Activated naive CD8-positive, alpha-beta T cell (primary cell): ENCODE results near the gene TULP4.

Source experiments
- H3K27ac Mint-ChIP-seq: one replicate; pipeline ENCODE4 v1.8.0; 2021; ENCODE audit warnings: mixed read lengths
- H3K27me3 Mint-ChIP-seq: one replicate; pipeline ENCODE4 v1.8.0; 2021; ENCODE audit warnings: mixed read lengths
- H3K36me3 Mint-ChIP-seq: one replicate; pipeline ENCODE4 v1.8.0; 2021; ENCODE audit warnings: mixed read lengths
- H3K4me1 Mint-ChIP-seq: one replicate; pipeline ENCODE4 v1.8.0; 2021; ENCODE audit warnings: low read depth, mixed read lengths
- H3K4me3 Mint-ChIP-seq: one replicate; pipeline ENCODE4 v1.8.0; 2021; ENCODE audit warnings: mild to moderate bottlenecking, mixed read lengths
- H3K9me3 Mint-ChIP-seq: one replicate; pipeline ENCODE4 v1.8.0; 2021; ENCODE audit warnings: low read depth, mixed read lengths

The TULP4 gene

GRCh38 chr6:158415666-158416065 is 103.4 kb downstream of the TULP4 start:
- Mint-ChIP-seq H3K9me3 (peaks cover 5% of the 10 kb centered on the region), H3K4me1 (no peaks in the 10 kb centered on the region), H3K27me3 (no peaks in the 10 kb centered on the region), H3K36me3 (peaks cover 26% of the 10 kb centered on the region), H3K4me3 (no peak overlapping the region), H3K27ac (no peak overlapping the region)

- no peaks in the 10 kb centered on the region for H3K4me1 Mint-ChIP-seq
- peaks cover 28% of the 10 kb centered on the region for H3K36me3 Mint-ChIP-seq
- H3K9me3 Mint-ChIP-seq, result peaks cover 5% of the 10 kb centered on the region
- no peaks in the 10 kb centered on the region for H3K27me3 Mint-ChIP-seq
- no peak overlapping the region for H3K27ac Mint-ChIP-seq
- H3K4me3 Mint-ChIP-seq, result no peak overlapping the region
Observed at GRCh38 chr6:158416883-158417759, 104.9 kb downstream of the TULP4 start.

DNA sequence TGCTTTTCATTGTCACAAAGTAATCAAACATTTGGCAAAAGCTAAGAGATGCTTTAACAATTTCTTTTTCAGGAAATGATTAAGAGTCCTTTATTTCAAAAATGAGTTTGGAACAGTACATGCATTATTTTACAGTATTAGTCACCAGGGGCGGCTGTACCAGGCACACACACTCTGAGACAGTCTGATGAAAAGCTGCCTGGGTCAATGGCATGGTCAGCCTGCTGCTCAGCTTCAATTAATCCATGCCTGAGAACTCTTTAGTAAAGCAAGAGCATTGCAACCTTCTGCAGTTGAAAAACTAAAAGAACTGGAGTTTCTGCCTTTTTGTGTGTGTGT is 105.5 kb downstream of the TULP4 start:
- Mint-ChIP-seq H3K4me1 (no peaks in the 10 kb centered on the region), H3K9me3 (peaks cover 5% of the 10 kb centered on the region), H3K27me3 (no peaks in the 10 kb centered on the region), H3K36me3 (peaks cover 28% of the 10 kb centered on the region), H3K27ac (no peak overlapping the region), H3K4me3 (no peak overlapping the region)

DNA sequence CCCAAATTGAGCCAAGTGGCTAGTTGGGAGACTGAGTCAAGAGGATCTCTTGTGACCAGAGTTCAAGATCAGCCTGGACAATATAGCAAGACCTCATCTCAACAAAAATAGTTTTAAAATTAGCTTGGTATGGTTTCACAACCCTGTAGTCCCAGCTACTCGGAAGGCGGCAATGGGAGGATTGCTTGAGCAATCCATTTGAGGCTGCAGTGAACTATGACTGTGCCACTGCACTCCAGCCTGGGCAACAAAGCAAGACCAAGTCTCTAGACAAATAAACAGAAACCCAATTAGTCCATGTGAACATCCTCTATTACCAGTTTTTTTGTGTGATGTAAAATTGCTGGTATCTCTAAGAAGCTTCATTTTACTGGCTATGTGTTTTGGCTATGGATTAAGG is 106.2 kb downstream of the TULP4 start:
- no peak overlapping the region for H3K27ac Mint-ChIP-seq
- H3K9me3 Mint-ChIP-seq, result peaks cover 5% of the 10 kb centered on the region
- peaks cover 26% of the 10 kb centered on the region for H3K36me3 Mint-ChIP-seq
- no peak overlapping the region for H3K4me3 Mint-ChIP-seq
- no peaks in the 10 kb centered on the region for H3K4me1 Mint-ChIP-seq
- no peaks in the 10 kb centered on the region for H3K27me3 Mint-ChIP-seq

GRCh38 chr6:158419339-158419909 is 107.2 kb downstream of the TULP4 start:
- Mint-ChIP-seq H3K9me3 (peaks cover 5% of the 10 kb centered on the region), H3K27ac (no peak overlapping the region), H3K4me1 (no peaks in the 10 kb centered on the region), H3K36me3 (peaks cover 26% of the 10 kb centered on the region), H3K4me3 (no peak overlapping the region), H3K27me3 (no peaks in the 10 kb centered on the region)

DNA sequence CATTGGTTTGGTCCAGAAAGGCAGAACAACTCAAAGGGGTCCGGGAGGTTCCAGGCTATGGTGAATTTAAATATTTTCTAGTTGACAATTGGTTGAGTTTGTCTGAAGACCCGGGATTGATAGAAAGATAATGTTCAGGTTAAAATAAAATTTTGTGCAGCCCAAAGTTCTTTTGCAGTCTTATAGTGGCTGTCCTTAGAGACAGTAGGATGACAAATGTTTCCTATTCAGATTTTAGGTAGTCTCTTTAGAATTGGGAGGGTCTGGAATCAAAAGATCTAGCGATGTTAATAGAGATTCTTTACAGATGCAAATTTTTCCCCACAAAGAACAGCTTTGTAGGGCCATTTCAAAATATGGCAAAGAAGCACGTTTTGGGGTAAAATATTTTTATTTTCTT is 109.1 kb downstream of the TULP4 start:
- Mint-ChIP-seq H3K4me1 (no peaks in the 10 kb centered on the region), H3K4me3 (no peak overlapping the region), H3K9me3 (peaks cover 5% of the 10 kb centered on the region), H3K27me3 (no peaks in the 10 kb centered on the region), H3K36me3 (peaks cover 17% of the 10 kb centered on the region), H3K27ac (no peak overlapping the region)

DNA sequence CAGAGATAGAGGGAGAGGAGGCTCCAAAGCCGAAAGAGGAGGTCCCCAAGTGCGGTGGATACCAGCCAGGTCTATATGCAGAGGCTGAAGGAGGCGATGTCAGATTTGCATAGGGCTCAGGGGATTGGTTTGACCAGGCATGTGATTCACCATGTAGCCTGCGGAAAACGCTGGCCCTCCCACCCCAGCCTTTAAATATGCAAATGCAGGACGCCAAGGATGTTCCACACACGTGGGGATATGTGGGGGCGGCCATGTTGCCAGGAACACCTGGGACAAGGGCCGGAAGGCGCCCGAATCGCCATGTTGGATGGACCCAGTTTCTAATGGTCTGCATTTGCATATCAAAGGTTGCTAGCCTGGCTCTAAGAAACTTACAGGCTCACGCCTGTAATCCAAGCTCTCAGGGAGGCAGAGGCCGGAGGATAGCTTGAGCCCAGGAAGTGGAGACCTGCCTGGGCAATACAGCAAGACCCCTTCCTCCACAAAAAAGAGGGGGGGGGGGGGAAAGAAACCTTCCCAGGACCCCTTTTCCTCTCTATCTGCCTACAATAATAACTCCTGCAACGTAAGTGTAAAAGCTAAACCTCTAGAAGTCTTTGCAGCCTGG is 110.5 kb downstream of the TULP4 start:
- Mint-ChIP-seq H3K27ac (no peak overlapping the region), H3K27me3 (no peaks in the 10 kb centered on the region), H3K4me3 (no peak overlapping the region), H3K4me1 (no peaks in the 10 kb centered on the region), H3K9me3 (peaks cover 5% of the 10 kb centered on the region), H3K36me3 (peaks cover 10% of the 10 kb centered on the region)

DNA sequence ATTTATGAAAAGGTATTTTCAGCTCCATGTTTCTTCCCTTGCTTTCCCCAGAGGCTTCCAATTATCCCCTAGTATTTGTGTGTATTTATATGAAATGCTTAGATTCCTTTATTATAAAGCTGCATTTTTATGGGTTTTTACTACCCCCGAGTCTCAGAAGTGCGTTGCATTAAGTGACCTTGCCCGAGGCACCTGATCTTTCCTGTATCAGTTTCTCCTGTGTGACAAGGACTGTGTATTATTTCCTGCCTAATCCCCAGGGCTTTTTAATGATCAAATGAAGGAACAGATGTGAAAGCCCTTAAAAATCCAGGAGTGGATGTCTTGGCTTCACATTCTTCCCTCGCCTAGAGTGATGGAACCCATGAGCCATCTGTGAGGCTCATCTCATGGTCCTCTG is 118.8 kb downstream of the TULP4 start:
- Mint-ChIP-seq H3K4me1 (no peaks in the 10 kb centered on the region), H3K27ac (no peak overlapping the region), H3K36me3 (peaks cover 17% of the 10 kb centered on the region), H3K9me3 (no peaks in the 10 kb centered on the region), H3K27me3 (no peaks in the 10 kb centered on the region), H3K4me3 (no peak overlapping the region)

DNA sequence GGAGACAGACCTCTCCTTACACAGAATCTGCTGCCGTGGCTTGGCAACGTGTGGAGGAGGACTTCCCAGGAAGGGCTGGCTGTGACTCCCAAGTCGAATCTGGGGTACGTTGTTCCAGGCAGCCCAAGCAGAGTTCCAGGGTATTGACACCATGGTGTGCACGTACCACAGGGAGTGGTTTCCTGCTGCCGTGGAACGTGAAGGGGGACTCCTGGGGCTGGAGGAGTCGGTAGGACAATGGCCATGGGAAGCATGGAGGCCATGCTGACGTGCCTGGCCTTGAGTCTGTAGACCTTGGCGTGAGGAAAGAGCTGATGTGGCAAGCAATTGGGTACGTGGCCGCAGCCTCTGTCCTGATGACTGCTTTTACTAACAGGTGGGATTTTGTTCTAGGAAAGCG is 119.3 kb downstream of the TULP4 start:
- no peaks in the 10 kb centered on the region for H3K27me3 Mint-ChIP-seq
- no peak overlapping the region for H3K27ac Mint-ChIP-seq
- no peaks in the 10 kb centered on the region for H3K9me3 Mint-ChIP-seq
- peaks cover 17% of the 10 kb centered on the region for H3K36me3 Mint-ChIP-seq
- no peak overlapping the region for H3K4me3 Mint-ChIP-seq
- H3K4me1 Mint-ChIP-seq, result no peaks in the 10 kb centered on the region

GRCh38 chr6:158437571-158437970 is 125.3 kb downstream of the TULP4 start:
- Mint-ChIP-seq H3K4me1 (peaks cover 2% of the 10 kb centered on the region), H3K36me3 (peaks cover 17% of the 10 kb centered on the region), H3K9me3 (no peaks in the 10 kb centered on the region), H3K27ac (no peak overlapping the region), H3K4me3 (no peak overlapping the region), H3K27me3 (no peaks in the 10 kb centered on the region)

DNA sequence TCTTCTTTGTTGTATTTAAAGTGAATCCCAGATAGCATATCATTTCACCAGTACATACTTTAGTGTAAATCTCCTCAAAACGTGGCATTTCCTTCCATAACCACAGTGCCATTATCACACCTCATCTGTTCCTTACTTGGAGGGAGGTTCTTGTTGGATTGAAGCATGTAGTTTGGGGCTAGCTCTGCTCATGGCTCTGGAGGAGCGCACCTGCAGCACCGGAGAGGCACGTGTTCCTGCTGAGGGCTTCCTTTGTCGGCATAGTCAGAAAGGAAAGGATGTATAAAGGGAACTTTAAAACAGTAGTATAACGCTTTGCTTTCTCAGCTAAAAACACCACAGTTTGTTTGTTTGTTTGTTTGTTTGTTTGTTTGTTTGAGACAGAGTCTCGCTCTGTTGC is 126.0 kb downstream of the TULP4 start:
- Mint-ChIP-seq H3K4me1 (peaks cover 2% of the 10 kb centered on the region), H3K36me3 (peaks cover 15% of the 10 kb centered on the region), H3K27me3 (no peaks in the 10 kb centered on the region), H3K4me3 (no peak overlapping the region), H3K9me3 (no peaks in the 10 kb centered on the region), H3K27ac (no peak overlapping the region)

DNA sequence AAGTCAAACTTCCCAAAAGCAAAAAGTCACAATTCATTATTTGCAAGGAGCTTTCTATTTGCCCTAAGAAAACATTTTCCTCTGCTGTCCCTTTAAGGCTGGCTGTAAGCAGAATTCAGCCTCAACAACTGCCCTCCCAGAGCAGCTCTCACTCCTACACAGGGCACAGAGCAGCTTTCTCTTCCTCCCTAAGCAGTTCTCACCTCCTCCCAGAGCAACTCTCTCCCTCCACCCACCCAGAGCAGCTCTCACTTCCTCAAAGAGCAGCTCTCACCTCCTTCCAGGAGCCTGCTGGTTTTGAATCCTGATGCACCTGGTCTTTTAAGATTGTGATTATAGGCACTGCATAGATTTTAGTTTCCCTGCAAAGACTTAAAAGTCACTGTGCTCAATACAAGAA is 127.0 kb downstream of the TULP4 start:
- peaks cover 19% of the 10 kb centered on the region for H3K36me3 Mint-ChIP-seq
- no peak overlapping the region for H3K27ac Mint-ChIP-seq
- H3K27me3 Mint-ChIP-seq, result no peaks in the 10 kb centered on the region
- no peaks in the 10 kb centered on the region for H3K9me3 Mint-ChIP-seq
- no peak overlapping the region for H3K4me3 Mint-ChIP-seq
- H3K4me1 Mint-ChIP-seq, result peaks cover 2% of the 10 kb centered on the region

- Mint-ChIP-seq H3K4me1 (peaks cover 2% of the 10 kb centered on the region), H3K36me3 (peaks cover 14% of the 10 kb centered on the region), H3K27ac (no peak overlapping the region), H3K4me3 (no peak overlapping the region), H3K27me3 (no peaks in the 10 kb centered on the region), H3K9me3 (no peaks in the 10 kb centered on the region)
Observed at GRCh38 chr6:158441716-158442215, 129.5 kb downstream of the TULP4 start.

DNA sequence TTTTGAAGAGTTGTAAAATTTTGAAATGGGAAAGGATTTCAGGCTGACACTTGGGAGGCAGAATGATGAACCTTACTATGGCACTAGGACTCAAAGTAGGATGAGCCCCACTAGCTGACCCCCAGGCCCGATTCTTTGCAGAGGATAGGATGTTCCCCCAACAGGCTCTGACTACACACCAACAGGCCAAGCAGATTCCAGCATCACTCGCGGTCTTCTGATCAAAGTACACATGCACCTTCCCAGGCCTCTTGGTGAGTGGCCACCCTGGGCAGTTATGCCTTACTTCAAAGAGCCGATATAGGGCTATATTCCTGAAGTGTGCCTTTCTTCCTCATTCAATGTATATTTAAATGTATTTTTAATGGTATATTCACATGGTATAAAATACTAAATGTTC is 130.0 kb downstream of the TULP4 start:
- Mint-ChIP-seq H3K4me1 (peaks cover 2% of the 10 kb centered on the region), H3K9me3 (no peaks in the 10 kb centered on the region), H3K36me3 (peaks cover 14% of the 10 kb centered on the region), H3K27ac (no peak overlapping the region), H3K4me3 (no peak overlapping the region), H3K27me3 (no peaks in the 10 kb centered on the region)

DNA sequence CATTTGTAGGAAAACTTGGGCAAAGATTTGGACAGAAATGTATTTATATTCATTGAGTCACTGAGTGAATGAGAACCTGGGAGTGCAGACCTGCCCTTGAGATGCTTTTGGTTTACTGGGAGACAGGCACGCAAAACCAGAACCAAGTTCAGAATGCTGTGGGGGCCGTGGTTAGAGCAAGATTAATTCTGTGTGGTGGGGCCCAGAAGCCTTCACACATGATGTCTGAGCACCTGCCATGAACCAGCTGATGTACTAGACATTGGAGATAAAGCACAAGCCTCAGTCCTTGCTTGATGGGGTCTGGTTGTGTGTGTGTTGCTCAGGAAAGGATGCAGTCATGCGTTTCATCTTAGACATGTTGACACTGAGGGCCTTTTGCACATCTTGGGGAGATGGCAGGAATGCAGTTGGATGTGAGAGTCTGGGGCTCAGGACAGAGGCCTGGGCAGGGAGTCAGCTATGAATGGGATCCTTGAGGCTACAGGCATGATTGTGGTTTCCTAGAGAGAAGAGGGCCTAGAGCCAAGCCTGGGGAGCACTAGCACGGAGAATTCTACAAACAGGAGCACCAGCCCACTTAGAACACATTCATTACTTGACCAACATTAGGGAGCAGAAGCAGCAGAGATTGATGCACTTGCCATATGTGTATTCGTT is 133.3 kb downstream of the TULP4 start:
- Mint-ChIP-seq H3K4me3 (no peak overlapping the region), H3K27me3 (no peaks in the 10 kb centered on the region), H3K4me1 (no peaks in the 10 kb centered on the region), H3K36me3 (peaks cover 14% of the 10 kb centered on the region), H3K27ac (no peak overlapping the region), H3K9me3 (no peaks in the 10 kb centered on the region)
